Liver (tissue), 9 donors: ENCODE results near the gene RNASE7. TPM values are rescaled to one million over a fixed set of nuclear protein-coding genes. Genes with fewer than 3 reads are reported as not detected.

Experiments used
- DNase-seq: peaks from one replicate; pipeline ENCODE4 v3.0.0-alpha.2; 2017; ENCODE audit warnings: low spot score
- H3K27ac ChIP-seq, 2 donors: one replicate each; pipeline ENCODE4 v1.7.0; 2013; ENCODE audit warnings: inconsistent platforms in 2 of 2, low read length in 2 of 2, control low read depth in 1 of 2, low read depth in 1 of 2, mild to moderate bottlenecking in 1 of 2
- H3K27me3 ChIP-seq, 4 donors: one replicate each; pipeline versions ENCODE4 v1.6.1 to v1.7.0; 2013; ENCODE audit warnings: low read length in 3 of 4, inconsistent platforms in 1 of 4, mild to moderate bottlenecking in 1 of 4, moderate library complexity in 1 of 4; ENCODE audit not compliant: control insufficient read depth in 4 of 4, insufficient read depth in 4 of 4
- H3K36me3 ChIP-seq, 4 donors: one replicate each; pipeline versions ENCODE4 v1.6.1 to v1.7.0; 2013; ENCODE audit warnings: low read length in 3 of 4, mild to moderate bottlenecking in 3 of 4, low read depth in 1 of 4, moderate library complexity in 1 of 4; ENCODE audit not compliant: control insufficient read depth in 4 of 4, insufficient read depth in 3 of 4
- H3K4me1 ChIP-seq, 4 donors: one replicate each; pipeline versions ENCODE4 v1.6.1 to v1.7.0; 2013; ENCODE audit warnings: low read length in 3 of 4, mild to moderate bottlenecking in 3 of 4, moderate library complexity in 1 of 4; ENCODE audit not compliant: control insufficient read depth in 4 of 4, insufficient read depth in 4 of 4
- H3K4me3 ChIP-seq, 3 donors: one replicate each; pipeline versions ENCODE4 v1.6.1 to v1.7.0; 2013; ENCODE audit warnings: low read length in 3 of 3, control low read depth in 1 of 3, low read depth in 1 of 3, mild to moderate bottlenecking in 1 of 3
- H3K9ac ChIP-seq, 2 donors: one replicate each; pipeline ENCODE4 v1.7.0; 2013; ENCODE audit warnings: low read length in 2 of 2, mild to moderate bottlenecking in 2 of 2, moderate library complexity in 2 of 2, control low read depth in 1 of 2, low read depth in 1 of 2
- H3K9me3 ChIP-seq, 4 donors: one replicate each; pipeline versions ENCODE4 v1.6.1 to v1.7.0; 2013; ENCODE audit warnings: low read length in 3 of 4; ENCODE audit not compliant: control insufficient read depth in 4 of 4
- EGR1 ChIP-seq, 2 donors: IDR thresholded peaks; 2 replicates each; pipeline ENCODE4 v1.6.1; 2016 to 2018; ENCODE audit warnings: antibody characterized with exemption in 2 of 2, low read depth in 2 of 2
- FOXA1 ChIP-seq: IDR thresholded peaks from 2 replicates; pipeline ENCODE4 v1.6.1; 2016; ENCODE audit warnings: antibody characterized with exemption
- FOXA2 ChIP-seq: IDR thresholded peaks from 2 replicates; pipeline ENCODE4 v1.6.1; 2016; ENCODE audit warnings: antibody characterized with exemption
- GABPA ChIP-seq, 2 donors: IDR thresholded peaks in 1 of 2; conservative IDR thresholded peaks in 1 of 2; 2 replicates each; pipeline ENCODE4 v1.6.1; 2016; ENCODE audit warnings: antibody characterized with exemption in 2 of 2, mild to moderate bottlenecking in 1 of 2, moderate library complexity in 1 of 2
- HNF4A ChIP-seq, 2 donors: conservative IDR thresholded peaks; 2 replicates each; pipeline ENCODE4 v1.6.1; 2016; ENCODE audit warnings: antibody characterized with exemption in 2 of 2, mild to moderate bottlenecking in 2 of 2
- HNF4G ChIP-seq: IDR thresholded peaks from 2 replicates; pipeline ENCODE4 v1.6.1; 2016; ENCODE audit warnings: antibody characterized with exemption
- JUND ChIP-seq, 2 donors: IDR thresholded peaks; 2 replicates each; pipeline ENCODE4 v1.6.1; 2016; ENCODE audit warnings: antibody characterized with exemption in 2 of 2
- NR2F2 ChIP-seq: IDR thresholded peaks from 2 replicates; pipeline ENCODE4 v1.6.1; 2016; ENCODE audit warnings: antibody characterized with exemption
- RAD21 ChIP-seq, 2 donors: IDR thresholded peaks; 2 replicates each; pipeline ENCODE4 v1.6.1; 2016; ENCODE audit warnings: antibody characterized with exemption in 2 of 2, mild to moderate bottlenecking in 2 of 2
- RXRA ChIP-seq, 2 donors: IDR thresholded peaks; 2 replicates each; pipeline ENCODE4 v1.6.1; 2017 to 2018; ENCODE audit warnings: antibody characterized with exemption in 2 of 2, mild to moderate bottlenecking in 1 of 2
- SP1 ChIP-seq: IDR thresholded peaks from 2 replicates; pipeline ENCODE4 v1.6.1; 2018; ENCODE audit warnings: antibody characterized with exemption, mild to moderate bottlenecking
- TAF1 ChIP-seq: conservative IDR thresholded peaks from 2 replicates; pipeline ENCODE4 v1.6.1; 2016; ENCODE audit warnings: antibody characterized with exemption, mild to moderate bottlenecking
- YY1 ChIP-seq: IDR thresholded peaks from 2 replicates; pipeline ENCODE4 v1.6.1; 2016; ENCODE audit warnings: antibody characterized with exemption, mild to moderate bottlenecking
- WGBS: extraction: QIAGEN DNeasy Blood & Tissue Kit; methylation state at CpG from one replicate; pipeline ENCODE4 v1.1.7; 2013; 5-methylcytosine and 5-hydroxymethylcytosine counted together
- polyA plus RNA-seq, 2 donors: library from polyadenylated mRNA; stranded (reverse) in 1 of 2; unstranded in 1 of 2; fragments of 200-250 nt in 1 of 2; fragments of >200 nt in 1 of 2; fragmentation: Nextera tagmentation in 1 of 2; extraction: Ambion mirVana in 1 of 2; gene quantifications; one replicate each; pipeline versions ENCODE4 v1.2.1 to v1.2.3, GENCODE V29; 2013 to 2015
- total RNA-seq, 2 donors: library from RNA; depleted of rRNA; stranded (reverse); fragments of >200 nt; gene quantifications; one replicate each; pipeline ENCODE4 v1.2.3, GENCODE V29; 2014
- TF ChIP-seq, protein P1 (sequence below): IDR thresholded peaks from 2 replicates; pipeline ENCODE4 v1.6.1; 2016; ENCODE audit warnings: antibody characterized with exemption
- TF ChIP-seq, protein P2 (sequence below): IDR thresholded peaks from 2 replicates; pipeline ENCODE4 v1.6.1; 2016; ENCODE audit warnings: antibody characterized with exemption
- TF ChIP-seq, protein P3 (sequence below): IDR thresholded peaks from 2 replicates; pipeline ENCODE4 v1.6.1; 2016; ENCODE audit warnings: antibody characterized with exemption, mild to moderate bottlenecking
- TF ChIP-seq, protein P4 (sequence below): IDR thresholded peaks from 2 replicates; pipeline ENCODE4 v1.6.1; 2016; ENCODE audit warnings: antibody characterized with exemption
- TF ChIP-seq, protein P5 (sequence below): fragments of 150-350 bp; IDR thresholded peaks from 2 replicates; pipeline ENCODE4 v1.5.1; 2017; ENCODE audit warnings: improper control_type of control experiment, low read depth, low read length; ENCODE audit not compliant: missing input control
- donor health status: healthy.
- donor health status: healthy.
- donor health status: healthy.
- donor health status: healthy.
- donor health status: healthy.

RNASE7 gene
- total and polyA plus RNA-seq, 4 donors = 0.11 to 0.33 (median 0.12) TPM; not detected in 1

DNA sequence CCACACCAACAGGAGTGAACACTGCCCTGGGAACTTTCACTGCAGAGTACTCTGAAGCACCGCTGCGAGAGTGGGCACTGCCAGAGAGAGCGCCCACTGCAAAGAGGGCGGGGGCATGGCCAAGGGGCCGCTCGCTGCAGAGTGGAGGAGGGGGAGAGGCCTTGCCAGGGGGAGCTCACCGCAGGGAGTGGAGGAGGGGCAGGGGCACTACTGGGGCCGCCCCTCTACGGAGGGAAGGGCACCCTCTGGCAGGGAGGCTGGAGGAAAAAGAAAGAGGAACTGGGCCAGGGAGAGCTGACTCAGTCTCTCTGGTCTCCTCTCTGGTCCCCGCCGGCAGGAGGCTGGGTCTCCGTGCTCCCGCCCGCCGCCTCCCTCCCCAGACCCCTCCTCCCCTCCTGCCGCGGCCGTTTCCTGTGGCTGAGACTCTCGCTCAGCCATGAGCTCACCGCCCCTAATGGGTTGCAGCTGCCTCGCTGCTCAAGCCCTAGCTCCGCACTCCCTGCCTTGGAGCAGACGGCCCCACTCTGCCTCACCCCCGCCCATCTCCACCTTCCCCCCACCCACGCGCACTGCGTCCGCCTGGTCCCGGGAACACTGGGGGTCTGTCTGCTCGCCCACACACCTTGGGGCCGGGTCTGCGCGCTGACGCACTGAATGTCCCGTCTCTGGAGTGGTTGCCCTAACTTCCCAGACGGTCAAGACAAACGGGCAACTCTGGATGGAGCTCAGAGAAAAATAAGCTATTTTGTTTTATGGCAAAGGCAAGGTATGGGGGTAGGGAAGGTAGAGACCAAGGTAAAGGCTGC lies 29.3 kb downstream of the RNASE7 start:
- H3K36me3 ChIP-seq = peaks cover 5 to 17% (median 9%) of the 10 kb centered on the region in 4 donors
- H3K27ac ChIP-seq = peak overlapping the region; percentile 62 to 85
- peak; percentile 63 for DNase-seq
- H3K9ac ChIP-seq = peak overlapping the region in 1 of 2 donors; percentile 56
- H3K27me3 ChIP-seq = no peaks in the 10 kb centered on the region
- no peaks in the 10 kb centered on the region for H3K9me3 ChIP-seq
- H3K4me1 ChIP-seq = peaks cover 9 to 56% (median 41%) of the 10 kb centered on the region in 4 donors
- TF ChIP-seq, protein P1, sequence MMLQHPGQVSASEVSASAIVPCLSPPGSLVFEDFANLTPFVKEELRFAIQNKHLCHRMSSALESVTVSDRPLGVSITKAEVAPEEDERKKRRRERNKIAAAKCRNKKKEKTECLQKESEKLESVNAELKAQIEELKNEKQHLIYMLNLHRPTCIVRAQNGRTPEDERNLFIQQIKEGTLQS = no peak
- TF ChIP-seq TAF1 = no peak
- TF ChIP-seq, protein P2, sequence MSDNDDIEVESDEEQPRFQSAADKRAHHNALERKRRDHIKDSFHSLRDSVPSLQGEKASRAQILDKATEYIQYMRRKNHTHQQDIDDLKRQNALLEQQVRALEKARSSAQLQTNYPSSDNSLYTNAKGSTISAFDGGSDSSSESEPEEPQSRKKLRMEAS = no peak
- TF ChIP-seq HNF4A (conservative IDR thresholded peaks at IDR 0.05) = no peak
- TF ChIP-seq EGR1 (IDR thresholded peaks at IDR 0.05; ENCODE audit: low read depth in 2 of 2) = no peak
- TF ChIP-seq HNF4G = no peak
- TF ChIP-seq, protein P3, sequence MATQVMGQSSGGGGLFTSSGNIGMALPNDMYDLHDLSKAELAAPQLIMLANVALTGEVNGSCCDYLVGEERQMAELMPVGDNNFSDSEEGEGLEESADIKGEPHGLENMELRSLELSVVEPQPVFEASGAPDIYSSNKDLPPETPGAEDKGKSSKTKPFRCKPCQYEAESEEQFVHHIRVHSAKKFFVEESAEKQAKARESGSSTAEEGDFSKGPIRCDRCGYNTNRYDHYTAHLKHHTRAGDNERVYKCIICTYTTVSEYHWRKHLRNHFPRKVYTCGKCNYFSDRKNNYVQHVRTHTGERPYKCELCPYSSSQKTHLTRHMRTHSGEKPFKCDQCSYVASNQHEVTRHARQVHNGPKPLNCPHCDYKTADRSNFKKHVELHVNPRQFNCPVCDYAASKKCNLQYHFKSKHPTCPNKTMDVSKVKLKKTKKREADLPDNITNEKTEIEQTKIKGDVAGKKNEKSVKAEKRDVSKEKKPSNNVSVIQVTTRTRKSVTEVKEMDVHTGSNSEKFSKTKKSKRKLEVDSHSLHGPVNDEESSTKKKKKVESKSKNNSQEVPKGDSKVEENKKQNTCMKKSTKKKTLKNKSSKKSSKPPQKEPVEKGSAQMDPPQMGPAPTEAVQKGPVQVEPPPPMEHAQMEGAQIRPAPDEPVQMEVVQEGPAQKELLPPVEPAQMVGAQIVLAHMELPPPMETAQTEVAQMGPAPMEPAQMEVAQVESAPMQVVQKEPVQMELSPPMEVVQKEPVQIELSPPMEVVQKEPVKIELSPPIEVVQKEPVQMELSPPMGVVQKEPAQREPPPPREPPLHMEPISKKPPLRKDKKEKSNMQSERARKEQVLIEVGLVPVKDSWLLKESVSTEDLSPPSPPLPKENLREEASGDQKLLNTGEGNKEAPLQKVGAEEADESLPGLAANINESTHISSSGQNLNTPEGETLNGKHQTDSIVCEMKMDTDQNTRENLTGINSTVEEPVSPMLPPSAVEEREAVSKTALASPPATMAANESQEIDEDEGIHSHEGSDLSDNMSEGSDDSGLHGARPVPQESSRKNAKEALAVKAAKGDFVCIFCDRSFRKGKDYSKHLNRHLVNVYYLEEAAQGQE = no peak
- TF ChIP-seq JUND (IDR thresholded peaks at IDR 0.05) = no peak
- TF ChIP-seq RAD21 (IDR thresholded peaks at IDR 0.05) = no peak
- TF ChIP-seq NR2F2 = no peak
- TF ChIP-seq FOXA2 = no peak
- TF ChIP-seq, protein P4, sequence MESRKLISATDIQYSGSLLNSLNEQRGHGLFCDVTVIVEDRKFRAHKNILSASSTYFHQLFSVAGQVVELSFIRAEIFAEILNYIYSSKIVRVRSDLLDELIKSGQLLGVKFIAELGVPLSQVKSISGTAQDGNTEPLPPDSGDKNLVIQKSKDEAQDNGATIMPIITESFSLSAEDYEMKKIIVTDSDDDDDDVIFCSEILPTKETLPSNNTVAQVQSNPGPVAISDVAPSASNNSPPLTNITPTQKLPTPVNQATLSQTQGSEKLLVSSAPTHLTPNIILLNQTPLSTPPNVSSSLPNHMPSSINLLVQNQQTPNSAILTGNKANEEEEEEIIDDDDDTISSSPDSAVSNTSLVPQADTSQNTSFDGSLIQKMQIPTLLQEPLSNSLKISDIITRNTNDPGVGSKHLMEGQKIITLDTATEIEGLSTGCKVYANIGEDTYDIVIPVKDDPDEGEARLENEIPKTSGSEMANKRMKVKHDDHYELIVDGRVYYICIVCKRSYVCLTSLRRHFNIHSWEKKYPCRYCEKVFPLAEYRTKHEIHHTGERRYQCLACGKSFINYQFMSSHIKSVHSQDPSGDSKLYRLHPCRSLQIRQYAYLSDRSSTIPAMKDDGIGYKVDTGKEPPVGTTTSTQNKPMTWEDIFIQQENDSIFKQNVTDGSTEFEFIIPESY = no peak
- TF ChIP-seq YY1 = no peak
- no peak for TF ChIP-seq RXRA (IDR thresholded peaks at IDR 0.05)
- TF ChIP-seq FOXA1 = no peak
- TF ChIP-seq SP1 = no peak
- TF ChIP-seq, protein P5, sequence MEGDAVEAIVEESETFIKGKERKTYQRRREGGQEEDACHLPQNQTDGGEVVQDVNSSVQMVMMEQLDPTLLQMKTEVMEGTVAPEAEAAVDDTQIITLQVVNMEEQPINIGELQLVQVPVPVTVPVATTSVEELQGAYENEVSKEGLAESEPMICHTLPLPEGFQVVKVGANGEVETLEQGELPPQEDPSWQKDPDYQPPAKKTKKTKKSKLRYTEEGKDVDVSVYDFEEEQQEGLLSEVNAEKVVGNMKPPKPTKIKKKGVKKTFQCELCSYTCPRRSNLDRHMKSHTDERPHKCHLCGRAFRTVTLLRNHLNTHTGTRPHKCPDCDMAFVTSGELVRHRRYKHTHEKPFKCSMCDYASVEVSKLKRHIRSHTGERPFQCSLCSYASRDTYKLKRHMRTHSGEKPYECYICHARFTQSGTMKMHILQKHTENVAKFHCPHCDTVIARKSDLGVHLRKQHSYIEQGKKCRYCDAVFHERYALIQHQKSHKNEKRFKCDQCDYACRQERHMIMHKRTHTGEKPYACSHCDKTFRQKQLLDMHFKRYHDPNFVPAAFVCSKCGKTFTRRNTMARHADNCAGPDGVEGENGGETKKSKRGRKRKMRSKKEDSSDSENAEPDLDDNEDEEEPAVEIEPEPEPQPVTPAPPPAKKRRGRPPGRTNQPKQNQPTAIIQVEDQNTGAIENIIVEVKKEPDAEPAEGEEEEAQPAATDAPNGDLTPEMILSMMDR = no peak
- no peak for TF ChIP-seq GABPA (IDR thresholded peaks at IDR 0.05 in 1 of 2, conservative IDR thresholded peaks at IDR 0.05 in 1 of 2)
- H3K4me3 ChIP-seq = peak overlapping the region; percentile 65 to 83 (median 77)
- WGBS = 7% methylated on average over 37 of the region's 37 CpGs
